ENCODE data around the gene RABGAP1L. TPM values are rescaled to one million over a fixed set of nuclear protein-coding genes. Genes with fewer than 3 reads are reported as not detected.

The RABGAP1L gene
- total RNA-seq, 1 experiment from 2014 or later: 76.9 TPM

DNA sequence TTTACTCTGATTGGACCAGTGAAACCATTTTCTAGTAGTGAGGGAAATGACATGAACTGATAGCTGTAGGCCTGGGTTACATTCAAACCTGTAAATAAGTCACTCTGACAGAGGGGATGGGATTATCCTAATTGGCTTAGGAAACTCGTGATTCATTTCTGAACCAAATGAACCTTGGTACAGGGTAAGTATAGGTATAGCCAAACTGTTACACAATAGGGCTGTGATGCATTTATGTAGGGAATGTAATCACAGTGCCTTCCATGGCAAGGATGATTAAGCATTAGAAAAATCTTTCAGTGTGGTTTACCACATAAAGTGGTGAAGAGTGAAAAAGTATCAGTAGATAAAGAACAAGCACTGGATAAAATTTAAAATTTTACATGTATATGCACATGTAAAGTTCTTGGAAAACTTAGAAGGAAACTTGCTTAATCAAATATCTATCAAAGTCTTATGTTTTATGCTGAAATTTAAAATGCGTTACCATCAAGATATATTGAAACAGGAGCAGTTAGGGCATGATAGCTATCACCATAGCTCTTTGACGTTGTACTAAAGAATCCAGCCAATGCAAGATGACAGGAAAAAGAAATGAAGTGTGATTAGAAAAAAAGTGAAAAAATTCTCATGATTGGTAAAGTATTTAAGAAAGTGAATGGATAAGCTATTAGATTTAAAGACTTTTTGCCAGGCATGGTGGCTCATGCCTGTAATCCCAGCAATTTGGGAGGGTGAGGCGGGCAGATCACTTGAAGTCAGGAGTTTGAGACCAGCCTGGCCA lies 63.0 kb downstream of the RABGAP1L start:
- Mint-ChIP-seq H3K27ac (no peak overlapping the region), H3K4me1 (no peaks in the 10 kb centered on the region), H3K36me3 (peaks cover 18% of the 10 kb centered on the region), H3K27me3 (ENCODE audit: low read depth) (no peaks in the 10 kb centered on the region), H3K4me3 (no peak overlapping the region), H3K9me3 (peaks cover 10% of the 10 kb centered on the region)
- ChIA-PET CTCF (no interaction called here), POLR2A (no interaction called here)
- DNase-seq (ENCODE audit: low spot score) (no peak), ATAC-seq (no peak)
- TF ChIP-seq SP1 (CRISPR knock-in tag; conservative IDR thresholded peaks at IDR 0.05): no peak

- ChIA-PET POLR2A (no interaction called here), CTCF (no interaction called here)
- Mint-ChIP-seq H3K9me3 (peaks cover 10% of the 10 kb centered on the region), H3K4me1 (no peaks in the 10 kb centered on the region), H3K36me3 (peaks cover 21% of the 10 kb centered on the region), H3K27me3 (ENCODE audit: low read depth) (no peaks in the 10 kb centered on the region), H3K4me3 (no peak overlapping the region), H3K27ac (no peak overlapping the region)
- no peak for DNase-seq (ENCODE audit: low spot score)
- TF ChIP-seq, protein P1, sequence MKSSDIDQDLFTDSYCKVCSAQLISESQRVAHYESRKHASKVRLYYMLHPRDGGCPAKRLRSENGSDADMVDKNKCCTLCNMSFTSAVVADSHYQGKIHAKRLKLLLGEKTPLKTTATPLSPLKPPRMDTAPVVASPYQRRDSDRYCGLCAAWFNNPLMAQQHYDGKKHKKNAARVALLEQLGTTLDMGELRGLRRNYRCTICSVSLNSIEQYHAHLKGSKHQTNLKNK (CRISPR knock-in tag; IDR thresholded peaks at IDR 0.05): no peak
- TF ChIP-seq, protein P2, sequence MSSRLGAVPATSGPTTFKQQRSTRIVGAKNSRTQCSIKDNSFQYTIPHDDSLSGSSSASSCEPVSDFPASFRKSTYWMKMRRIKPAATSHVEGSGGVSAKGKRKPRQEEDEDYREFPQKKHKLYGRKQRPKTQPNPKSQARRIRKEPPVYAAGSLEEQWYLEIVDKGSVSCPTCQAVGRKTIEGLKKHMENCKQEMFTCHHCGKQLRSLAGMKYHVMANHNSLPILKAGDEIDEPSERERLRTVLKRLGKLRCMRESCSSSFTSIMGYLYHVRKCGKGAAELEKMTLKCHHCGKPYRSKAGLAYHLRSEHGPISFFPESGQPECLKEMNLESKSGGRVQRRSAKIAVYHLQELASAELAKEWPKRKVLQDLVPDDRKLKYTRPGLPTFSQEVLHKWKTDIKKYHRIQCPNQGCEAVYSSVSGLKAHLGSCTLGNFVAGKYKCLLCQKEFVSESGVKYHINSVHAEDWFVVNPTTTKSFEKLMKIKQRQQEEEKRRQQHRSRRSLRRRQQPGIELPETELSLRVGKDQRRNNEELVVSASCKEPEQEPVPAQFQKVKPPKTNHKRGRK (CRISPR knock-in tag; IDR thresholded peaks at IDR 0.05; ENCODE audit: borderline replicate concordance): no peak
- TF ChIP-seq, protein P3, sequence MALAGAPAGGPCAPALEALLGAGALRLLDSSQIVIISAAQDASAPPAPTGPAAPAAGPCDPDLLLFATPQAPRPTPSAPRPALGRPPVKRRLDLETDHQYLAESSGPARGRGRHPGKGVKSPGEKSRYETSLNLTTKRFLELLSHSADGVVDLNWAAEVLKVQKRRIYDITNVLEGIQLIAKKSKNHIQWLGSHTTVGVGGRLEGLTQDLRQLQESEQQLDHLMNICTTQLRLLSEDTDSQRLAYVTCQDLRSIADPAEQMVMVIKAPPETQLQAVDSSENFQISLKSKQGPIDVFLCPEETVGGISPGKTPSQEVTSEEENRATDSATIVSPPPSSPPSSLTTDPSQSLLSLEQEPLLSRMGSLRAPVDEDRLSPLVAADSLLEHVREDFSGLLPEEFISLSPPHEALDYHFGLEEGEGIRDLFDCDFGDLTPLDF (CRISPR knock-in tag; IDR thresholded peaks at IDR 0.05): no peak
- no peak for ATAC-seq
Observed at GRCh38 chr1:174224641-174225040, 65.3 kb downstream of the RABGAP1L start.

GRCh38 chr1:174225499-174226204 lies 66.3 kb downstream of the RABGAP1L start:
- Mint-ChIP-seq H3K4me1 (no peaks in the 10 kb centered on the region), H3K27ac (0 out of 2 replicates have a peak overlapping the region, but pooled peaks have one; percentile 67), H3K36me3 (peaks cover 21% of the 10 kb centered on the region), H3K9me3 (peaks cover 10% of the 10 kb centered on the region), H3K27me3 (ENCODE audit: low read depth) (no peaks in the 10 kb centered on the region), H3K4me3 (no peak overlapping the region)
- POLR2A ChIA-PET: no interaction called here
- ATAC-seq (no peak), DNase-seq (ENCODE audit: low spot score) (no peak)
- CTCF ChIA-PET: no interaction called here
- TF ChIP-seq, protein P1 (CRISPR knock-in tag; IDR thresholded peaks at IDR 0.05): no peak
- TF ChIP-seq, protein P4, sequence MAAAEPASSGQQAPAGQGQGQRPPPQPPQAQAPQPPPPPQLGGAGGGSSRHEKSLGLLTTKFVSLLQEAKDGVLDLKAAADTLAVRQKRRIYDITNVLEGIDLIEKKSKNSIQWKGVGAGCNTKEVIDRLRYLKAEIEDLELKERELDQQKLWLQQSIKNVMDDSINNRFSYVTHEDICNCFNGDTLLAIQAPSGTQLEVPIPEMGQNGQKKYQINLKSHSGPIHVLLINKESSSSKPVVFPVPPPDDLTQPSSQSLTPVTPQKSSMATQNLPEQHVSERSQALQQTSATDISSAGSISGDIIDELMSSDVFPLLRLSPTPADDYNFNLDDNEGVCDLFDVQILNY (CRISPR knock-in tag; IDR thresholded peaks at IDR 0.05): no peak
- TF ChIP-seq, protein P5, sequence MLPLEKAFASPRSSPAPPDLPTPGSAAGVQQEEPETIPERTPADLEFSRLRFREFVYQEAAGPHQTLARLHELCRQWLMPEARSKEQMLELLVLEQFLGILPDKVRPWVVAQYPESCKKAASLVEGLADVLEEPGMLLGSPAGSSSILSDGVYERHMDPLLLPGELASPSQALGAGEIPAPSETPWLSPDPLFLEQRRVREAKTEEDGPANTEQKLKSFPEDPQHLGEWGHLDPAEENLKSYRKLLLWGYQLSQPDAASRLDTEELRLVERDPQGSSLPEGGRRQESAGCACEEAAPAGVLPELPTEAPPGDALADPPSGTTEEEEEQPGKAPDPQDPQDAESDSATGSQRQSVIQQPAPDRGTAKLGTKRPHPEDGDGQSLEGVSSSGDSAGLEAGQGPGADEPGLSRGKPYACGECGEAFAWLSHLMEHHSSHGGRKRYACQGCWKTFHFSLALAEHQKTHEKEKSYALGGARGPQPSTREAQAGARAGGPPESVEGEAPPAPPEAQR (CRISPR knock-in tag; IDR thresholded peaks at IDR 0.05): no peak
- TF ChIP-seq ZNF396 (CRISPR knock-in tag; IDR thresholded peaks at IDR 0.05; ENCODE audit: borderline replicate concordance): no peak
- no peak for TF ChIP-seq ESRRA (CRISPR knock-in tag; IDR thresholded peaks at IDR 0.05; ENCODE audit: borderline replicate concordance)
- no peak for TF ChIP-seq ATF1 (CRISPR knock-in tag; IDR thresholded peaks at IDR 0.05)
- TF ChIP-seq NFYB (CRISPR knock-in tag; conservative IDR thresholded peaks at IDR 0.05; ENCODE audit: low read depth): no peak
- TF ChIP-seq, protein P6, sequence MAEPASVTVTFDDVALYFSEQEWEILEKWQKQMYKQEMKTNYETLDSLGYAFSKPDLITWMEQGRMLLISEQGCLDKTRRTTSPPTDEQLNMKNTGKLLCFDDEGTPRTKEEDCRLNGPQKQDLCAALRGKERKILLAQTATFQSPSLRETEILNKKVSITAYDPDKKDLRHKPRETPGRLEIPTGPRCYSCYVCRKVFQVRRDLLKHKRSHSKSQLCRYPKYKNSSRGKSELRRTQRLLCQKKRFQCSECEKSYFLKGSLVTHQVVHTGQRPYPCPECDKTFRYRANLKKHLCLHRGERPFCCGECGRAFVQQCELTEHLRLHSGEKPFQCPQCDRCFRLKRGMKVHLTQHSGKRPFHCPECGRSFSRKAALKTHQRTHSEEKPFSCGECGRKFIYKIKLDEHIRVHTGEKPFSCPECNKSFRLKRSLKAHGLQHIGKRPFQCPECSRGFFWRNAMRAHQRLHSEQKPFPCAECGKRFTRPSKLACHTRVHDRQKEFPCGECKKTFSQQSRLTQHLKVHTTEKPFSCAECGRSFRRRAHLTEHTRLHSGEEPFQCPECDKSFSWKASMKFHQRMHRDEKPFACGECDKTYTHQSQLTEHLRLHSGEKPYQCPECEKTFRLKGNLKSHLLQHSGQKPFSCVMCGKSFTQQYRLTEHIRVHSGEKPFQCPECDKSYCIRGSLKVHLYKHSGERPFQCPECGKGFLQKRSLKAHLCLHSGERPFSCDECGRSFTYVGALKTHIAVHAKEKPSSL (CRISPR knock-in tag; conservative IDR thresholded peaks at IDR 0.05): no peak
- TF ChIP-seq RORB (CRISPR knock-in tag; IDR thresholded peaks at IDR 0.05): no peak
- no peak for TF ChIP-seq KAT7 (CRISPR knock-in tag; IDR thresholded peaks at IDR 0.05; ENCODE audit: borderline replicate concordance)
- TF ChIP-seq USF1 (CRISPR knock-in tag; IDR thresholded peaks at IDR 0.05): no peak
- TF ChIP-seq ZNF671 (CRISPR knock-in tag; IDR thresholded peaks at IDR 0.05): no peak
- TF ChIP-seq TP53 (CRISPR knock-in tag; IDR thresholded peaks at IDR 0.05): no peak
- no peak for TF ChIP-seq NFATC4 (CRISPR knock-in tag; IDR thresholded peaks at IDR 0.05)
- TF ChIP-seq, protein P7, sequence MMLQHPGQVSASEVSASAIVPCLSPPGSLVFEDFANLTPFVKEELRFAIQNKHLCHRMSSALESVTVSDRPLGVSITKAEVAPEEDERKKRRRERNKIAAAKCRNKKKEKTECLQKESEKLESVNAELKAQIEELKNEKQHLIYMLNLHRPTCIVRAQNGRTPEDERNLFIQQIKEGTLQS (CRISPR knock-in tag; conservative IDR thresholded peaks at IDR 0.05): no peak
- TF ChIP-seq GTF2I (CRISPR knock-in tag; conservative IDR thresholded peaks at IDR 0.05): no peak
- no peak for TF ChIP-seq ZNF423 (CRISPR knock-in tag; IDR thresholded peaks at IDR 0.05)
